WTC11 (cell line): ENCODE results near the gene ZNF705A. TPM values are rescaled to one million over a fixed set of nuclear protein-coding genes. Genes with fewer than 3 reads are reported as not detected.

Source experiments
- ATAC-seq: fragments of 200-7000 bp; cut with Tn5 transposase; 2 replicates; pipeline ENCODE4 v1.10.0; 2021; ENCODE audit warnings: mild to moderate bottlenecking, moderate library complexity
- CTCF ChIA-PET: fragments of 300-600 bp; sonication (Branson Sonifier 250); formaldehyde crosslinking; loops from one replicate; lab custom pipeline; 2021; ENCODE audit warnings: antibody characterized with exemption; lab: Charles Lee
- POLR2A ChIA-PET: fragments of 350-600 bp; sonication (Branson Sonifier 250); formaldehyde crosslinking; loops from one replicate; lab custom pipeline; 2021; ENCODE audit warnings: antibody characterized with exemption; lab: Charles Lee
- DNase-seq: peaks from one replicate; pipeline ENCODE4 v3.0.0; 2021; ENCODE audit warnings: low spot score
- H3K27ac Mint-ChIP-seq: 2 replicates; pipeline ENCODE4 v1.8.0; 2021; ENCODE audit warnings: mixed read lengths
- H3K27me3 Mint-ChIP-seq: 2 replicates; pipeline ENCODE4 v1.8.0; 2021; ENCODE audit warnings: low read depth, mild to moderate bottlenecking, moderate library complexity, mixed read lengths
- H3K36me3 Mint-ChIP-seq: 2 replicates; pipeline ENCODE4 v1.8.0; 2021; ENCODE audit warnings: mixed read lengths
- H3K4me1 Mint-ChIP-seq: 2 replicates; pipeline ENCODE4 v1.8.0; 2022; ENCODE audit warnings: mixed read lengths
- H3K4me3 Mint-ChIP-seq: 2 replicates; pipeline ENCODE4 v1.8.0; 2021; ENCODE audit warnings: mild to moderate bottlenecking, moderate library complexity, mixed read lengths
- H3K9me3 Mint-ChIP-seq: 2 replicates; pipeline ENCODE4 v1.8.0; 2021; ENCODE audit warnings: mixed read lengths
- CBFB ChIP-seq: sonication (generic); formaldehyde crosslinking; IDR thresholded peaks from 2 replicates; pipeline ENCODE4 v1.8.1; 2022; ENCODE audit warnings: mild to moderate bottlenecking, low read depth, missing genetic modification reagents
- EMX1 ChIP-seq: fragments of 250-450 bp; sonication (Bioruptor Pico); IDR thresholded peaks from 2 replicates; pipeline ENCODE4 v1.8.0; 2021; ENCODE audit warnings: mild to moderate bottlenecking
- FOXK1 ChIP-seq: sonication (generic); formaldehyde crosslinking; IDR thresholded peaks from 2 replicates; pipeline ENCODE4 v1.8.0; 2022; ENCODE audit warnings: mild to moderate bottlenecking, moderate library complexity, missing genetic modification reagents
- GABPB1 ChIP-seq: sonication (generic); formaldehyde crosslinking; IDR thresholded peaks from 2 replicates; pipeline ENCODE4 v1.8.1; 2023; ENCODE audit warnings: mild to moderate bottlenecking, missing genetic modification reagents
- IRF2 ChIP-seq: sonication (generic); formaldehyde crosslinking; IDR thresholded peaks from 2 replicates; pipeline ENCODE4 v1.8.0; 2022; ENCODE audit warnings: low read depth, missing genetic modification reagents, borderline replicate concordance
- SP1 ChIP-seq: sonication (generic); formaldehyde crosslinking; conservative IDR thresholded peaks from 2 replicates; pipeline ENCODE4 v1.8.1; 2022; ENCODE audit warnings: missing genetic modification reagents
- TEAD4 ChIP-seq: sonication (generic); formaldehyde crosslinking; IDR thresholded peaks from 2 replicates; pipeline ENCODE4 v1.8.0; 2022; ENCODE audit warnings: mild to moderate bottlenecking, missing genetic modification reagents
- TP53 ChIP-seq: sonication (generic); formaldehyde crosslinking; IDR thresholded peaks from 2 replicates; pipeline ENCODE4 v1.8.1; 2023; ENCODE audit warnings: mild to moderate bottlenecking, missing genetic modification reagents
- ZNF219 ChIP-seq: sonication (generic); formaldehyde crosslinking; IDR thresholded peaks from 2 replicates; pipeline ENCODE4 v1.8.0; 2023; ENCODE audit warnings: missing genetic modification reagents, mild to moderate bottlenecking, borderline replicate concordance
- ZNF317 ChIP-seq: sonication (generic); formaldehyde crosslinking; IDR thresholded peaks from 2 replicates; pipeline ENCODE4 v1.8.1; 2023; ENCODE audit warnings: low read depth, mild to moderate bottlenecking, moderate library complexity, missing genetic modification reagents, borderline replicate concordance
- ZNF396 ChIP-seq: fragments of 250-450 bp; sonication (Bioruptor Pico); IDR thresholded peaks from 2 replicates; pipeline ENCODE4 v1.8.0; 2021; ENCODE audit warnings: mild to moderate bottlenecking, moderate library complexity, borderline replicate concordance
- ZNF671 ChIP-seq: fragments of 250-450 bp; sonication (Bioruptor Pico); IDR thresholded peaks from 2 replicates; pipeline ENCODE4 v1.8.0; 2021; ENCODE audit warnings: mild to moderate bottlenecking
- total RNA-seq: library from RNA; stranded (reverse); gene quantifications from 3 replicates; pipeline ENCODE4 v1.2.3, GENCODE V29; 2021
- TF ChIP-seq, protein P1 (sequence below): sonication (generic); formaldehyde crosslinking; IDR thresholded peaks from 2 replicates; pipeline ENCODE4 v1.8.0; 2023; ENCODE audit warnings: mild to moderate bottlenecking, missing genetic modification reagents
- TF ChIP-seq, protein P2 (sequence below): fragments of 250-450 bp; sonication (Bioruptor Pico); IDR thresholded peaks from 2 replicates; pipeline ENCODE4 v1.9.0; 2021; ENCODE audit warnings: mild to moderate bottlenecking, borderline replicate concordance
- TF ChIP-seq, protein P3 (sequence below): sonication (generic); formaldehyde crosslinking; IDR thresholded peaks from 2 replicates; pipeline ENCODE4 v1.8.1; 2022; ENCODE audit warnings: mild to moderate bottlenecking, missing genetic modification reagents, moderate library complexity, borderline replicate concordance
- TF ChIP-seq, protein P4 (sequence below): sonication (generic); formaldehyde crosslinking; IDR thresholded peaks from 2 replicates; pipeline ENCODE4 v1.8.1; 2023; ENCODE audit warnings: mild to moderate bottlenecking, moderate library complexity, missing genetic modification reagents
- TF ChIP-seq, protein P5 (sequence below): sonication (generic); formaldehyde crosslinking; IDR thresholded peaks from 2 replicates; pipeline ENCODE4 v1.8.0; 2023; ENCODE audit warnings: missing genetic modification reagents
- TF ChIP-seq, protein P6 (sequence below): sonication (generic); formaldehyde crosslinking; conservative IDR thresholded peaks from 2 replicates; pipeline ENCODE4 v1.8.1; 2023; ENCODE audit warnings: mild to moderate bottlenecking, low read depth, missing genetic modification reagents, moderate library complexity
- TF ChIP-seq, protein P7 (sequence below): sonication (generic); formaldehyde crosslinking; IDR thresholded peaks from 2 replicates; pipeline ENCODE4 v1.8.1; 2023; ENCODE audit warnings: mild to moderate bottlenecking, missing genetic modification reagents
- TF ChIP-seq, protein P8 (sequence below): fragments of 250-450 bp; sonication (Bioruptor Pico); IDR thresholded peaks from 2 replicates; pipeline ENCODE4 v1.9.0; 2021; ENCODE audit warnings: moderate library complexity, mild to moderate bottlenecking, inconsistent platforms, borderline replicate concordance

The ZNF705A gene
- total RNA-seq, 1 experiment from 2014 or later: not detected

DNA sequence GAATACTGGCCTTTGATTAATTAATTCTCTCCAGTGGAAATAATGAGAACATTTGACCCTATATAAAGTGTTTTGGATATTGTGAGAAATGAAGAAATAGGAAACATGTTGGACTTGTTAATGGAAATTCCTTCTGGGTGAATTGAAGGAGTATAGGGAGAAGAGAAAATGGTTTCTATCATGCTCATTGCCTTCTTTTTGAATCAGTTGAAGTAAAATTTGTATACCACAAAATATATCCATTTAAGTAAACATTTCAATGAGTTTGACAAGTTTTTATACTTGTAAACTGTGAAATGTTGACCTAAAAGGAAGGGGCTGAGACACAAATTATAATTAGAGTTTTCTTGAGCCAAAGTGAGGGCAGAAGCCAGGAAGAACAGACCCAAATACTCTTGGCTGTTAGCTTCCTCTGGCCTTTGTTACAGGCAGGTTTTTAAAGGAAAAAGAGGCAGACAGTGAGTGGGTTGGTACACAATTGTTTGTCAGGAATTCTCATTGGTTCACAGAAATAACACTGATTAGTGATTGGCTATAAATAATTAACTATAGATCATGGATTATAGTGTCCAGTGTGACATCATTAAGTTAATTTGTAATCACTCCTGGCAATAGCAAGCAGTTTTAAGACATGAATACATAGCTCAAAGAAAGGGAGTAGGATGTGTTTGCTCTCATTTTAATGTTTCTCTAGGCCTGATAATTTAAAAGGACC, 826 bp downstream of the ZNF705A start:
- no peak for ATAC-seq

More for the DNA sequence above, 826 bp downstream of the ZNF705A start:
- DNase-seq: no peak
- H3K9me3 Mint-ChIP-seq: peaks cover 6% of the 10 kb centered on the region
- ChIA-PET POLR2A (no interaction called here), CTCF (no interaction called here)
- H3K36me3 Mint-ChIP-seq: no peaks in the 10 kb centered on the region; the same call in 1 of the 2 replicates
- TF ChIP-seq, protein P1, sequence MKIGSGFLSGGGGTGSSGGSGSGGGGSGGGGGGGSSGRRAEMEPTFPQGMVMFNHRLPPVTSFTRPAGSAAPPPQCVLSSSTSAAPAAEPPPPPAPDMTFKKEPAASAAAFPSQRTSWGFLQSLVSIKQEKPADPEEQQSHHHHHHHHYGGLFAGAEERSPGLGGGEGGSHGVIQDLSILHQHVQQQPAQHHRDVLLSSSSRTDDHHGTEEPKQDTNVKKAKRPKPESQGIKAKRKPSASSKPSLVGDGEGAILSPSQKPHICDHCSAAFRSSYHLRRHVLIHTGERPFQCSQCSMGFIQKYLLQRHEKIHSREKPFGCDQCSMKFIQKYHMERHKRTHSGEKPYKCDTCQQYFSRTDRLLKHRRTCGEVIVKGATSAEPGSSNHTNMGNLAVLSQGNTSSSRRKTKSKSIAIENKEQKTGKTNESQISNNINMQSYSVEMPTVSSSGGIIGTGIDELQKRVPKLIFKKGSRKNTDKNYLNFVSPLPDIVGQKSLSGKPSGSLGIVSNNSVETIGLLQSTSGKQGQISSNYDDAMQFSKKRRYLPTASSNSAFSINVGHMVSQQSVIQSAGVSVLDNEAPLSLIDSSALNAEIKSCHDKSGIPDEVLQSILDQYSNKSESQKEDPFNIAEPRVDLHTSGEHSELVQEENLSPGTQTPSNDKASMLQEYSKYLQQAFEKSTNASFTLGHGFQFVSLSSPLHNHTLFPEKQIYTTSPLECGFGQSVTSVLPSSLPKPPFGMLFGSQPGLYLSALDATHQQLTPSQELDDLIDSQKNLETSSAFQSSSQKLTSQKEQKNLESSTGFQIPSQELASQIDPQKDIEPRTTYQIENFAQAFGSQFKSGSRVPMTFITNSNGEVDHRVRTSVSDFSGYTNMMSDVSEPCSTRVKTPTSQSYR (CRISPR knock-in tag): no peak
- TF ChIP-seq SP1 (no peak), CBFB (CRISPR knock-in tag) (no peak), GABPB1 (no peak), ZNF396 (CRISPR knock-in tag) (no peak), ZNF317 (CRISPR knock-in tag) (no peak), ZNF219 (CRISPR knock-in tag) (no peak), IRF2 (no peak), TEAD4 (no peak), EMX1 (CRISPR knock-in tag) (no peak), FOXK1 (CRISPR knock-in tag) (no peak), ZNF671 (CRISPR knock-in tag) (no peak), TP53 (no peak)
- TF ChIP-seq, protein P2, sequence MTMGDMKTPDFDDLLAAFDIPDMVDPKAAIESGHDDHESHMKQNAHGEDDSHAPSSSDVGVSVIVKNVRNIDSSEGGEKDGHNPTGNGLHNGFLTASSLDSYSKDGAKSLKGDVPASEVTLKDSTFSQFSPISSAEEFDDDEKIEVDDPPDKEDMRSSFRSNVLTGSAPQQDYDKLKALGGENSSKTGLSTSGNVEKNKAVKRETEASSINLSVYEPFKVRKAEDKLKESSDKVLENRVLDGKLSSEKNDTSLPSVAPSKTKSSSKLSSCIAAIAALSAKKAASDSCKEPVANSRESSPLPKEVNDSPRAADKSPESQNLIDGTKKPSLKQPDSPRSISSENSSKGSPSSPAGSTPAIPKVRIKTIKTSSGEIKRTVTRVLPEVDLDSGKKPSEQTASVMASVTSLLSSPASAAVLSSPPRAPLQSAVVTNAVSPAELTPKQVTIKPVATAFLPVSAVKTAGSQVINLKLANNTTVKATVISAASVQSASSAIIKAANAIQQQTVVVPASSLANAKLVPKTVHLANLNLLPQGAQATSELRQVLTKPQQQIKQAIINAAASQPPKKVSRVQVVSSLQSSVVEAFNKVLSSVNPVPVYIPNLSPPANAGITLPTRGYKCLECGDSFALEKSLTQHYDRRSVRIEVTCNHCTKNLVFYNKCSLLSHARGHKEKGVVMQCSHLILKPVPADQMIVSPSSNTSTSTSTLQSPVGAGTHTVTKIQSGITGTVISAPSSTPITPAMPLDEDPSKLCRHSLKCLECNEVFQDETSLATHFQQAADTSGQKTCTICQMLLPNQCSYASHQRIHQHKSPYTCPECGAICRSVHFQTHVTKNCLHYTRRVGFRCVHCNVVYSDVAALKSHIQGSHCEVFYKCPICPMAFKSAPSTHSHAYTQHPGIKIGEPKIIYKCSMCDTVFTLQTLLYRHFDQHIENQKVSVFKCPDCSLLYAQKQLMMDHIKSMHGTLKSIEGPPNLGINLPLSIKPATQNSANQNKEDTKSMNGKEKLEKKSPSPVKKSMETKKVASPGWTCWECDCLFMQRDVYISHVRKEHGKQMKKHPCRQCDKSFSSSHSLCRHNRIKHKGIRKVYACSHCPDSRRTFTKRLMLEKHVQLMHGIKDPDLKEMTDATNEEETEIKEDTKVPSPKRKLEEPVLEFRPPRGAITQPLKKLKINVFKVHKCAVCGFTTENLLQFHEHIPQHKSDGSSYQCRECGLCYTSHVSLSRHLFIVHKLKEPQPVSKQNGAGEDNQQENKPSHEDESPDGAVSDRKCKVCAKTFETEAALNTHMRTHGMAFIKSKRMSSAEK (CRISPR knock-in tag): no peak
- TF ChIP-seq, protein P3, sequence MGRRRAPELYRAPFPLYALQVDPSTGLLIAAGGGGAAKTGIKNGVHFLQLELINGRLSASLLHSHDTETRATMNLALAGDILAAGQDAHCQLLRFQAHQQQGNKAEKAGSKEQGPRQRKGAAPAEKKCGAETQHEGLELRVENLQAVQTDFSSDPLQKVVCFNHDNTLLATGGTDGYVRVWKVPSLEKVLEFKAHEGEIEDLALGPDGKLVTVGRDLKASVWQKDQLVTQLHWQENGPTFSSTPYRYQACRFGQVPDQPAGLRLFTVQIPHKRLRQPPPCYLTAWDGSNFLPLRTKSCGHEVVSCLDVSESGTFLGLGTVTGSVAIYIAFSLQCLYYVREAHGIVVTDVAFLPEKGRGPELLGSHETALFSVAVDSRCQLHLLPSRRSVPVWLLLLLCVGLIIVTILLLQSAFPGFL: no peak
- TF ChIP-seq, protein P4, sequence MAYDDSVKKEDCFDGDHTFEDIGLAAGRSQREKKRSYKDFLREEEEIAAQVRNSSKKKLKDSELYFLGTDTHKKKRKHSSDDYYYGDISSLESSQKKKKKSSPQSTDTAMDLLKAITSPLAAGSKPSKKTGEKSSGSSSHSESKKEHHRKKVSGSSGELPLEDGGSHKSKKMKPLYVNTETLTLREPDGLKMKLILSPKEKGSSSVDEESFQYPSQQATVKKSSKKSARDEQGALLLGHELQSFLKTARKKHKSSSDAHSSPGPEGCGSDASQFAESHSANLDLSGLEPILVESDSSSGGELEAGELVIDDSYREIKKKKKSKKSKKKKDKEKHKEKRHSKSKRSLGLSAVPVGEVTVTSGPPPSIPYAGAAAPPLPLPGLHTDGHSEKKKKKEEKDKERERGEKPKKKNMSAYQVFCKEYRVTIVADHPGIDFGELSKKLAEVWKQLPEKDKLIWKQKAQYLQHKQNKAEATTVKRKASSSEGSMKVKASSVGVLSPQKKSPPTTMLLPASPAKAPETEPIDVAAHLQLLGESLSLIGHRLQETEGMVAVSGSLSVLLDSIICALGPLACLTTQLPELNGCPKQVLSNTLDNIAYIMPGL: no peak
- TF ChIP-seq, protein P5, sequence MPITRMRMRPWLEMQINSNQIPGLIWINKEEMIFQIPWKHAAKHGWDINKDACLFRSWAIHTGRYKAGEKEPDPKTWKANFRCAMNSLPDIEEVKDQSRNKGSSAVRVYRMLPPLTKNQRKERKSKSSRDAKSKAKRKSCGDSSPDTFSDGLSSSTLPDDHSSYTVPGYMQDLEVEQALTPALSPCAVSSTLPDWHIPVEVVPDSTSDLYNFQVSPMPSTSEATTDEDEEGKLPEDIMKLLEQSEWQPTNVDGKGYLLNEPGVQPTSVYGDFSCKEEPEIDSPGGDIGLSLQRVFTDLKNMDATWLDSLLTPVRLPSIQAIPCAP (CRISPR knock-in tag): no peak
- TF ChIP-seq, protein P6, sequence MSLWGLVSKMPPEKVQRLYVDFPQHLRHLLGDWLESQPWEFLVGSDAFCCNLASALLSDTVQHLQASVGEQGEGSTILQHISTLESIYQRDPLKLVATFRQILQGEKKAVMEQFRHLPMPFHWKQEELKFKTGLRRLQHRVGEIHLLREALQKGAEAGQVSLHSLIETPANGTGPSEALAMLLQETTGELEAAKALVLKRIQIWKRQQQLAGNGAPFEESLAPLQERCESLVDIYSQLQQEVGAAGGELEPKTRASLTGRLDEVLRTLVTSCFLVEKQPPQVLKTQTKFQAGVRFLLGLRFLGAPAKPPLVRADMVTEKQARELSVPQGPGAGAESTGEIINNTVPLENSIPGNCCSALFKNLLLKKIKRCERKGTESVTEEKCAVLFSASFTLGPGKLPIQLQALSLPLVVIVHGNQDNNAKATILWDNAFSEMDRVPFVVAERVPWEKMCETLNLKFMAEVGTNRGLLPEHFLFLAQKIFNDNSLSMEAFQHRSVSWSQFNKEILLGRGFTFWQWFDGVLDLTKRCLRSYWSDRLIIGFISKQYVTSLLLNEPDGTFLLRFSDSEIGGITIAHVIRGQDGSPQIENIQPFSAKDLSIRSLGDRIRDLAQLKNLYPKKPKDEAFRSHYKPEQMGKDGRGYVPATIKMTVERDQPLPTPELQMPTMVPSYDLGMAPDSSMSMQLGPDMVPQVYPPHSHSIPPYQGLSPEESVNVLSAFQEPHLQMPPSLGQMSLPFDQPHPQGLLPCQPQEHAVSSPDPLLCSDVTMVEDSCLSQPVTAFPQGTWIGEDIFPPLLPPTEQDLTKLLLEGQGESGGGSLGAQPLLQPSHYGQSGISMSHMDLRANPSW (CRISPR knock-in tag): no peak
- TF ChIP-seq, protein P7, sequence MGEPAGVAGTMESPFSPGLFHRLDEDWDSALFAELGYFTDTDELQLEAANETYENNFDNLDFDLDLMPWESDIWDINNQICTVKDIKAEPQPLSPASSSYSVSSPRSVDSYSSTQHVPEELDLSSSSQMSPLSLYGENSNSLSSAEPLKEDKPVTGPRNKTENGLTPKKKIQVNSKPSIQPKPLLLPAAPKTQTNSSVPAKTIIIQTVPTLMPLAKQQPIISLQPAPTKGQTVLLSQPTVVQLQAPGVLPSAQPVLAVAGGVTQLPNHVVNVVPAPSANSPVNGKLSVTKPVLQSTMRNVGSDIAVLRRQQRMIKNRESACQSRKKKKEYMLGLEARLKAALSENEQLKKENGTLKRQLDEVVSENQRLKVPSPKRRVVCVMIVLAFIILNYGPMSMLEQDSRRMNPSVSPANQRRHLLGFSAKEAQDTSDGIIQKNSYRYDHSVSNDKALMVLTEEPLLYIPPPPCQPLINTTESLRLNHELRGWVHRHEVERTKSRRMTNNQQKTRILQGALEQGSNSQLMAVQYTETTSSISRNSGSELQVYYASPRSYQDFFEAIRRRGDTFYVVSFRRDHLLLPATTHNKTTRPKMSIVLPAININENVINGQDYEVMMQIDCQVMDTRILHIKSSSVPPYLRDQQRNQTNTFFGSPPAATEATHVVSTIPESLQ: no peak
- TF ChIP-seq, protein P8, sequence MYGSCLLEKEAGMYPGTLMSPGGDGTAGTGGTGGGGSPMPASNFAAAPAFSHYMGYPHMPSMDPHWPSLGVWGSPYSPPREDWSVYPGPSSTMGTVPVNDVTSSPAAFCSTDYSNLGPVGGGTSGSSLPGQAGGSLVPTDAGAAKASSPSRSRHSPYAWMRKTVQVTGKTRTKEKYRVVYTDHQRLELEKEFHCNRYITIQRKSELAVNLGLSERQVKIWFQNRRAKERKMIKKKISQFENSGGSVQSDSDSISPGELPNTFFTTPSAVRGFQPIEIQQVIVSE: no peak
- peaks cover 21% of the 10 kb centered on the region for H3K4me1 Mint-ChIP-seq
- H3K4me3 Mint-ChIP-seq: no peak overlapping the region
- no peak overlapping the region for H3K27ac Mint-ChIP-seq
- H3K27me3 Mint-ChIP-seq: no peaks in the 10 kb centered on the region; the same call in 1 of the 2 replicates
